Transverse colon (tissue), 4 donors: ENCODE results near the gene SNPH. TPM values are rescaled to one million over a fixed set of nuclear protein-coding genes. Genes with fewer than 3 reads are reported as not detected.

ENCODE experiments used
- DNase-seq: peaks from one replicate; pipeline ENCODE4 v3.0.0-alpha.2; 2019
- H3K27ac ChIP-seq, 4 donors: fragments of 200-600 bp; sonication (generic); 2 replicates each; pipeline ENCODE4 v1.5.1; 2016 to 2018; ENCODE audit warnings: inconsistent platforms in 4 of 4
- H3K27me3 ChIP-seq: fragments of 200-600 bp; sonication (generic); 2 replicates; pipeline ENCODE4 v1.5.1; 2017; ENCODE audit warnings: inconsistent platforms
- H3K36me3 ChIP-seq, 4 donors: fragments of 200-600 bp; sonication (generic); 2 replicates each; pipeline ENCODE4 v1.5.1; 2017 to 2019; ENCODE audit warnings: inconsistent platforms in 4 of 4
- H3K4me1 ChIP-seq, 4 donors: fragments of 200-600 bp; sonication (generic); 2 replicates each; pipeline ENCODE4 v1.5.1; 2017 to 2020; ENCODE audit warnings: inconsistent platforms in 4 of 4
- H3K4me3 ChIP-seq, 4 donors: fragments of 200-600 bp; sonication (generic); 1 replicate in 1 of 4; 2 replicates in 3 of 4; pipeline versions ENCODE4 v1.5.1 to v1.6.1; 2017 to 2019; ENCODE audit warnings: inconsistent platforms in 4 of 4
- H3K9me3 ChIP-seq, 2 donors: fragments of 200-600 bp; sonication (generic); 2 replicates each; pipeline ENCODE4 v1.5.1; 2017 to 2019; ENCODE audit warnings: inconsistent platforms in 2 of 2
- EP300 ChIP-seq: sonication (generic); formaldehyde crosslinking; IDR thresholded peaks from one replicate; pipeline ENCODE4 v1.6.1; 2017; ENCODE audit warnings: antibody characterized with exemption, low read depth
- POLR2A ChIP-seq: fragments of 450-650 bp; IDR thresholded peaks from one replicate; pipeline ENCODE4 v1.6.1; 2016; ENCODE audit warnings: antibody characterized with exemption, mild to moderate bottlenecking, moderate library complexity
- POLR2AphosphoS5 ChIP-seq, 3 donors: sonication (generic); formaldehyde crosslinking; IDR thresholded peaks; one replicate each; pipeline ENCODE4 v1.6.1; 2016; ENCODE audit warnings: antibody characterized with exemption in 3 of 3
- WGBS, 2 donors: methylation state at CpG; one replicate each; pipeline ENCODE4 v1.1.5; 2018; ENCODE audit warnings: low coverage in 1 of 2; 5-methylcytosine and 5-hydroxymethylcytosine counted together
- in situ Hi-C, 4 donors: fragments of 200-750 bp; cut with MboI; loops; one replicate each; pipeline versions ENCODE4 v1.15.0 to v1.15.1; 2017; ENCODE audit warnings: low sequenced_read_pairs in 3 of 4, low pct_ligation_motif_present in 1 of 4, low pct_unique_long_range_greater_than_20kb in 1 of 4
- intact Hi-C: fragments of 100-400 bp; cut with DNase I; formaldehyde crosslinking; loops from one replicate; pipeline ENCODE4 v1.15.1; 2023; ENCODE audit warnings: low total_unique reads
- total RNA-seq, 4 donors: library from RNA; depleted of rRNA; stranded (reverse); fragments of >200 nt; gene quantifications; one replicate each; pipeline ENCODE4 v1.1.0, GENCODE V29; 2016
- TF ChIP-seq, protein P1 (sequence below), 5 experiments: fragments of 200-600 bp in 3 of 5; fragments of 450-650 bp in 2 of 5; sonication (generic) in 3 of 5; IDR thresholded peaks; 1 replicate in 2 of 5; 2 replicates in 3 of 5; pipeline ENCODE4 v1.5.1; 2016 to 2017; ENCODE audit warnings: antibody characterized with exemption in 5 of 5, inconsistent platforms in 3 of 5, mild to moderate bottlenecking in 2 of 5, moderate library complexity in 1 of 5

Gene SNPH
- total RNA-seq, 4 donors from 2014 or later, result 2.2 to 2.6 (median 2.3) TPM

DNA sequence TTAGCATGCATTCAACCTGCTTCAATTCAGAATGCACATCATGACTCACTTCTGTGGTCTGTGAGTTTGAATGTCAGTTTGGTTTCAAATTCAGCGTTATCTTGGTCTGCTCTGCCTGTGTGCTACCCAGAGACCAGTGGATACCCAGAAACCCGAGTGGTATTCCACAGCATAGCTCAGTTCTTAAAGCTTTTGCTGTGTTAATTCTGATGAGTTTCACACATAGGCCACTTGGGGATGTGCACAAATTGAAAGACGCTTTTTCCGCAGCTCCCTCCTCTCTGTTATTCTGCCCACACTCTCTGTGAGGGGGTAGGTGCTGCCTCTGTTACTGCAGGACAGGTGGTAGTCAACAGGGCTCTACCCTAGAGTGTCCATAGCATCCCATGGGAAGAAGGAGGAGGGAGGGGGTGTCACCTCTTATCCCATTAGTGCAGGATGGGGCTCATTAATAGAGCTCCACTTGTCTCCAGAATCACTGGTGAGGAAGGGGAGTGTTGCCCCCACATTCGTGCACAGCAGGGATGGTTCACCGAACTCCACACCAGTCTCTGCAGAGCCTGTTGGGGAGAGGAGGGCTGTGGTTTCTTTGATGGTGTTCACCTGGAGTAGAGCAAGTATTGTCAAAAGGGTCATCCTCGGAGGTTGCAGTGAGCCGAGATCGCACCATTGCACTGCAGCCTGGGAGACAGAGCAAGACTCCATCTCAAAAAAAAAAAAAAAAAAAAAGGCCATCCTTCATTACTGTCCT, 92.0 kb downstream of the SNPH start:
- no peaks in the 10 kb centered on the region for H3K27me3 ChIP-seq
- H3K9me3 ChIP-seq, result no peaks in the 10 kb centered on the region
- DNase-seq, result no peak
- intact Hi-C loops, result no loop called here
- 77 to 86% methylated on average over 4 to 9 of the region's 9 CpGs for WGBS, 2 donors
- peaks cover 0 to 11% (median 0%) of the 10 kb centered on the region in 4 donors for H3K36me3 ChIP-seq
- in situ Hi-C loops, result no loop called here
- H3K4me3 ChIP-seq, result no peak overlapping the region
- no peaks in the 10 kb centered on the region for H3K4me1 ChIP-seq
- H3K27ac ChIP-seq, result no peak overlapping the region
- TF ChIP-seq POLR2A (no peak), POLR2AphosphoS5 (IDR thresholded peaks at IDR 0.05) (no peak), EP300 (no peak)
- TF ChIP-seq, protein P1, sequence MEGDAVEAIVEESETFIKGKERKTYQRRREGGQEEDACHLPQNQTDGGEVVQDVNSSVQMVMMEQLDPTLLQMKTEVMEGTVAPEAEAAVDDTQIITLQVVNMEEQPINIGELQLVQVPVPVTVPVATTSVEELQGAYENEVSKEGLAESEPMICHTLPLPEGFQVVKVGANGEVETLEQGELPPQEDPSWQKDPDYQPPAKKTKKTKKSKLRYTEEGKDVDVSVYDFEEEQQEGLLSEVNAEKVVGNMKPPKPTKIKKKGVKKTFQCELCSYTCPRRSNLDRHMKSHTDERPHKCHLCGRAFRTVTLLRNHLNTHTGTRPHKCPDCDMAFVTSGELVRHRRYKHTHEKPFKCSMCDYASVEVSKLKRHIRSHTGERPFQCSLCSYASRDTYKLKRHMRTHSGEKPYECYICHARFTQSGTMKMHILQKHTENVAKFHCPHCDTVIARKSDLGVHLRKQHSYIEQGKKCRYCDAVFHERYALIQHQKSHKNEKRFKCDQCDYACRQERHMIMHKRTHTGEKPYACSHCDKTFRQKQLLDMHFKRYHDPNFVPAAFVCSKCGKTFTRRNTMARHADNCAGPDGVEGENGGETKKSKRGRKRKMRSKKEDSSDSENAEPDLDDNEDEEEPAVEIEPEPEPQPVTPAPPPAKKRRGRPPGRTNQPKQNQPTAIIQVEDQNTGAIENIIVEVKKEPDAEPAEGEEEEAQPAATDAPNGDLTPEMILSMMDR (IDR thresholded peaks at IDR 0.05), result no peak

Other genes starting within 250 kb of the SNPH start
- 100 to 1,000 TPM in 3 of 4 donors, 10 to 100 TPM in 1; 55.1 to 173 (median 120) TPM for gene PSMF1, start 147.7 kb upstream of the SNPH start, total RNA-seq
- gene TMEM74B, start 81.3 kb upstream of the SNPH start, total RNA-seq, result 10 to 100 TPM in 1 of 4 donors, 1 to 10 TPM in 1, under 1 TPM in 1, not detected in 1; 0.96 to 10.5 (median 4.0) TPM
- under 1 TPM in 2 of 4 donors, not detected in 2; 0.32 to 0.55 TPM for gene C20orf202, start 62.8 kb upstream of the SNPH start, total RNA-seq
- not detected for gene RAD21L1, start 40.2 kb upstream of the SNPH start, total RNA-seq
- 100 to 1,000 TPM; 132 to 427 (median 300) TPM for gene SDCBP2, start 62.8 kb downstream of the SNPH start, total RNA-seq
- 100 to 1,000 TPM; 120 to 202 (median 144) TPM for gene FKBP1A, start 126.8 kb downstream of the SNPH start, total RNA-seq
- gene NSFL1C, start 200.6 kb downstream of the SNPH start, total RNA-seq, result 10 to 100 TPM; 14.7 to 51.2 (median 48.8) TPM
- gene SIRPB2, start 225.1 kb downstream of the SNPH start, total RNA-seq, result 1 to 10 TPM in 2 of 4 donors, not detected in 2; 3.7 to 3.8 TPM